Progenitor cell of endocrine pancreas (in vitro differentiated cells): ENCODE data around the gene SPTAN1. TPM values are rescaled to one million over a fixed set of nuclear protein-coding genes. Genes with fewer than 3 reads are reported as not detected.

ENCODE experiments used
- DNase-seq: peaks from one replicate; pipeline ENCODE4 v3.0.0; 2021; ENCODE audit warnings: low spot score; ENCODE audit not compliant: unreplicated experiment
- H3K27ac Mint-ChIP-seq: 2 replicates; pipeline ENCODE4 v1.8.0; 2021; ENCODE audit warnings: mild to moderate bottlenecking, moderate library complexity, mixed read lengths
- H3K27me3 Mint-ChIP-seq: 2 replicates; pipeline ENCODE4 v1.8.0; 2021; ENCODE audit warnings: mixed read lengths
- H3K36me3 Mint-ChIP-seq: 2 replicates; pipeline ENCODE4 v1.8.0; 2022; ENCODE audit warnings: mixed read lengths; ENCODE audit not compliant: insufficient read depth
- H3K4me1 Mint-ChIP-seq: 2 replicates; pipeline ENCODE4 v1.8.0; 2021; ENCODE audit warnings: low read depth, mixed read lengths
- H3K4me3 Mint-ChIP-seq: 2 replicates; pipeline ENCODE4 v1.8.0; 2021; ENCODE audit warnings: low read depth, mild to moderate bottlenecking, moderate library complexity, mixed read lengths
- H3K9me3 Mint-ChIP-seq: 2 replicates; pipeline ENCODE4 v1.8.0; 2021; ENCODE audit warnings: low read depth, mixed read lengths
- CTCF ChIP-seq: fragments of 200-600 bp; sonication (generic); IDR thresholded peaks from one replicate; pipeline ENCODE4 v1.5.0; 2021; ENCODE audit warnings: antibody characterized with exemption, mild to moderate bottlenecking; ENCODE audit not compliant: unreplicated experiment
- total RNA-seq: library from RNA; stranded (reverse); gene quantifications from 2 replicates; pipeline ENCODE4 v1.2.1, GENCODE V29; 2021

Gene SPTAN1
- total RNA-seq, 1 donor from 2014 or later: 448 TPM

- H3K4me3 Mint-ChIP-seq: no peak overlapping the region
- no peak for TF ChIP-seq CTCF
- H3K9me3 Mint-ChIP-seq: no peaks in the 10 kb centered on the region
These were observed 76.7 kb downstream of the SPTAN1 start for GRCh38 chr9:128629136-128629535.

GRCh38 chr9:128629852-128630545 lies 77.6 kb downstream of the SPTAN1 start:
- Mint-ChIP-seq H3K9me3 (no peaks in the 10 kb centered on the region), H3K27ac (no peak overlapping the region), H3K36me3 (peaks cover 23% of the 10 kb centered on the region), H3K27me3 (no peaks in the 10 kb centered on the region), H3K4me3 (no peak overlapping the region), H3K4me1 (no peaks in the 10 kb centered on the region)
- no peak for DNase-seq
- no peak for TF ChIP-seq CTCF

More at GRCh38 chr9:128629136-128629535, 76.7 kb downstream of the SPTAN1 start:
- H3K4me1 Mint-ChIP-seq: no peaks in the 10 kb centered on the region
- no peak for DNase-seq
- H3K27ac Mint-ChIP-seq: peak overlapping the region; percentile 52
- H3K27me3 Mint-ChIP-seq: no peaks in the 10 kb centered on the region
- peaks cover 27% of the 10 kb centered on the region for H3K36me3 Mint-ChIP-seq

- peaks cover 15% of the 10 kb centered on the region for H3K36me3 Mint-ChIP-seq
- no peak overlapping the region for H3K4me3 Mint-ChIP-seq
- no peaks in the 10 kb centered on the region for H3K9me3 Mint-ChIP-seq
- H3K27me3 Mint-ChIP-seq: no peaks in the 10 kb centered on the region
- peaks cover 2% of the 10 kb centered on the region for H3K4me1 Mint-ChIP-seq
- DNase-seq: no peak
- TF ChIP-seq CTCF: no peak
- peak overlapping the region; percentile 31 for H3K27ac Mint-ChIP-seq
These were observed 79.2 kb downstream of the SPTAN1 start for GRCh38 chr9:128631636-128632035.

- Mint-ChIP-seq H3K9me3 (no peaks in the 10 kb centered on the region), H3K4me1 (peaks cover 2% of the 10 kb centered on the region), H3K4me3 (no peak overlapping the region), H3K27me3 (no peaks in the 10 kb centered on the region), H3K36me3 (peaks cover 15% of the 10 kb centered on the region), H3K27ac (peak overlapping the region; percentile 31)
- no peak for TF ChIP-seq CTCF
- DNase-seq: no peak
These were observed 79.7 kb downstream of the SPTAN1 start for GRCh38 chr9:128632066-128632465.

GRCh38 chr9:128632486-128632885 lies 80.1 kb downstream of the SPTAN1 start:
- Mint-ChIP-seq H3K9me3 (no peaks in the 10 kb centered on the region), H3K4me3 (no peak overlapping the region), H3K36me3 (peaks cover 15% of the 10 kb centered on the region), H3K27ac (no peak overlapping the region), H3K27me3 (no peaks in the 10 kb centered on the region), H3K4me1 (peaks cover 2% of the 10 kb centered on the region)
- no peak for DNase-seq
- no peak for TF ChIP-seq CTCF
